H1 (cell line): ENCODE data around the gene RBM15B.

Experiments used
- CTCF ChIP-seq, 3 experiments: IDR thresholded peaks; 1 replicate in 2 of 3; 2 replicates in 1 of 3; pipeline versions ENCODE4 v1.5.1 to v1.6.1; 2011; ENCODE audit warnings: low read length in 3 of 3, mild to moderate bottlenecking in 3 of 3, inconsistent platforms in 2 of 3, low read depth in 1 of 3, moderate library complexity in 1 of 3; ENCODE audit not compliant: insufficient read depth in 1 of 3; ENCODE audit errors: control extremely low read depth in 1 of 3
- TCF12 ChIP-seq: IDR thresholded peaks from 2 replicates; pipeline ENCODE4 v1.6.1; 2011; ENCODE audit warnings: low read depth, mild to moderate bottlenecking, low read length
- YY1 ChIP-seq: IDR thresholded peaks from 2 replicates; pipeline ENCODE4 v1.6.1; 2011; ENCODE audit warnings: low read depth, mild to moderate bottlenecking, low read length

GRCh38 chr3:51400166-51400565 is 9.1 kb downstream of the RBM15B start:
- TF ChIP-seq TCF12 = no peak
- TF ChIP-seq YY1 = no peak
- TF ChIP-seq CTCF (IDR thresholded peaks at IDR 0.05; ENCODE audit: control extremely low read depth in 1 of 3, insufficient read depth in 1 of 3, low read depth in 1 of 3, low read length in 3 of 3) = no peak
